Measurements from ENCODE around the gene GRM1.

- TF ChIP-seq POLR2A (IDR thresholded peaks at IDR 0.05) (no peak), CTCF (IDR thresholded peaks at IDR 0.05) (no peak)
These were observed 171.3 kb downstream of the GRM1 start for GRCh38 chr6:146200176-146200575.

Data from adrenal gland (tissue), 5 donors.